K562 (cell line): ENCODE measurements around the gene ASPRV1. TPM values are rescaled to one million over a fixed set of nuclear protein-coding genes. Genes with fewer than 3 reads are reported as not detected.
A peak's percentile ranks its signal among the peaks of the same experiment; 100 is the strongest.

Source experiments
- ATAC-seq: fragments of 200-7000 bp; cut with Tn5 transposase; 3 replicates; pipeline ENCODE4 v1.9.1; 2020; ENCODE audit warnings: moderate library complexity
- BruUV-seq: library from RNA; stranded (reverse); fragments of 400-500 nt; replicated peaks from 2 replicates; lab custom pipeline; 2021; lab: Mats Ljungman, UMichigan
- CTCF ChIA-PET: fragments of 300-600 bp; formaldehyde crosslinking; extraction: SDS; loops from one replicate; lab custom pipeline; 2021; ENCODE audit warnings: low intra/inter-chr PET ratio; lab: Yijun Ruan, JAX
- POLR2A ChIA-PET: fragments of 300-600, 350-650 bp; sonication (Branson Sonifier 250); formaldehyde crosslinking; extraction: SDS; loops from one replicate; lab custom pipeline; 2021; ENCODE audit warnings: antibody characterized with exemption, inconsistent platforms; lab: Yijun Ruan, JAX
- DNase-seq, 4 experiments: peaks; one replicate each; pipeline versions ENCODE4 v3.0.0 to v3.0.0-alpha.2; 2011 to 2018; ENCODE audit warnings: low spot score in 3 of 4, mixed read lengths in 3 of 4; ENCODE audit errors: extremely low read depth in 1 of 4
- FAIRE-seq: peaks from 2 replicates; lab custom pipeline; 2011; peaks lifted over from hg19 to GRCh38; lab: Jason Lieb, UNC
- H2AFZ ChIP-seq: 2 replicates; pipeline ENCODE4 v1.6.0; 2011; ENCODE audit warnings: low read depth, low read length, control low read depth, inconsistent platforms
- H3K27ac ChIP-seq: fragments of 200-600 bp; 3 replicates; pipeline ENCODE4 v1.8.0; 2011; ENCODE audit warnings: low read depth, mild to moderate bottlenecking, control low read depth, inconsistent platforms, low read length, moderate library complexity, mixed read lengths; ENCODE audit errors: extremely low read depth
- H3K27me3 ChIP-seq, 2 experiments: fragments of 300-600 bp in 1 of 2; 2 replicates in 1 of 2; 3 replicates in 1 of 2; pipeline versions ENCODE4 v1.6.0 to v1.8.0; 2011; ENCODE audit warnings: inconsistent platforms in 2 of 2, low read length in 2 of 2, mild to moderate bottlenecking in 1 of 2, mixed read lengths in 1 of 2, moderate library complexity in 1 of 2; ENCODE audit not compliant: control insufficient read depth in 2 of 2, insufficient read depth in 2 of 2
- H3K36me3 ChIP-seq: fragments of 300-600 bp; 3 replicates; pipeline ENCODE4 v1.8.0; 2011; ENCODE audit warnings: mild to moderate bottlenecking, low read length, inconsistent platforms; ENCODE audit not compliant: control insufficient read depth, insufficient read depth
- H3K4me1 ChIP-seq, 2 experiments: fragments of 200-600 bp in 1 of 2; replicated peaks in 1 of 2; 2 replicates in 1 of 2; 3 replicates in 1 of 2; pipeline versions ENCODE4 v1.5.1 to v1.8.0; 2011; ENCODE audit warnings: inconsistent platforms in 2 of 2, low read length in 2 of 2, mild to moderate bottlenecking in 1 of 2, mixed read lengths in 1 of 2, moderate library complexity in 1 of 2; ENCODE audit not compliant: control insufficient read depth in 2 of 2, insufficient read depth in 2 of 2
- H3K4me2 ChIP-seq: 2 replicates; pipeline ENCODE4 v1.6.1; 2011; ENCODE audit warnings: low read length, control low read depth, inconsistent platforms, mixed read lengths; ENCODE audit not compliant: insufficient read depth
- H3K4me3 ChIP-seq: fragments of 200-600 bp; sonication (generic), shearing (Covaris generic); 2 replicates; pipeline ENCODE4 v1.5.1; 2016; ENCODE audit warnings: control low read depth, inconsistent platforms
- H3K79me2 ChIP-seq: fragments of 200-600 bp; 3 replicates; pipeline ENCODE4 v1.8.0; 2011; ENCODE audit warnings: low read length, inconsistent platforms; ENCODE audit not compliant: control insufficient read depth, insufficient read depth
- H3K9ac ChIP-seq, 2 experiments: 2 replicates each; pipeline versions ENCODE4 v1.6.0 to v1.6.1; 2011; ENCODE audit warnings: low read depth in 2 of 2, low read length in 2 of 2, control low read depth in 1 of 2, inconsistent platforms in 1 of 2, mild to moderate bottlenecking in 1 of 2, mixed read lengths in 1 of 2; ENCODE audit not compliant: insufficient read depth in 1 of 2
- H3K9me1 ChIP-seq: one replicate; pipeline ENCODE4 v1.6.0; 2011; ENCODE audit warnings: inconsistent platforms, mild to moderate bottlenecking, low read length, moderate library complexity; ENCODE audit not compliant: control insufficient read depth, insufficient read depth
- H3K9me3 ChIP-seq: replicated peaks from 2 replicates; pipeline ENCODE4 v1.5.1; 2011; ENCODE audit warnings: low read depth, low read length, inconsistent platforms; ENCODE audit not compliant: control insufficient read depth, insufficient read depth
- H4K20me1 ChIP-seq: replicated peaks from 2 replicates; pipeline ENCODE4 v1.6.1; 2011; ENCODE audit warnings: low read length, inconsistent platforms, mixed read lengths; ENCODE audit not compliant: control insufficient read depth, insufficient read depth
- CCAR2 ChIP-seq: fragments of 200-400 bp; formaldehyde crosslinking; IDR thresholded peaks from 2 replicates; pipeline ENCODE4 v1.6.1; 2017; ENCODE audit warnings: mild to moderate bottlenecking, low read depth, low read length
- CHD1 ChIP-seq: fragments of 200-600 bp; sonication (generic); IDR thresholded peaks from one replicate; pipeline ENCODE4 v1.6.1; 2012; ENCODE audit warnings: mild to moderate bottlenecking, moderate library complexity, low read length, inconsistent platforms
- HLTF ChIP-seq: fragments of 450-650 bp; IDR thresholded peaks from 2 replicates; pipeline ENCODE4 v1.6.1; 2016
- MEIS2 ChIP-seq: fragments of 450-650 bp; IDR thresholded peaks from 2 replicates; pipeline ENCODE4 v1.6.1; 2014; ENCODE audit warnings: mild to moderate bottlenecking; ENCODE audit not compliant: partially characterized antibody
- NFATC3 ChIP-seq: fragments of 450-650 bp; IDR thresholded peaks from 2 replicates; pipeline ENCODE4 v1.6.1; 2017; ENCODE audit warnings: mild to moderate bottlenecking
- NR1H2 ChIP-seq: sonication (generic); formaldehyde crosslinking; IDR thresholded peaks from 2 replicates; pipeline ENCODE4 v1.4.0; 2020; ENCODE audit warnings: mild to moderate bottlenecking, missing genetic modification reagents
- PHF21A ChIP-seq: fragments of 450-650 bp; IDR thresholded peaks from 2 replicates; pipeline ENCODE4 v1.6.1; 2017; ENCODE audit warnings: low read depth, borderline replicate concordance
- RB1 ChIP-seq: fragments of 450-650 bp; IDR thresholded peaks from 2 replicates; pipeline ENCODE4 v1.6.1; 2017; ENCODE audit warnings: low read depth, mild to moderate bottlenecking
- ZBTB11 ChIP-seq, 3 experiments: fragments of 200-800 bp in 1 of 3; fragments of 250-450 bp in 1 of 3; fragments of 450-650 bp in 1 of 3; sonication (Bioruptor Pico) in 1 of 3; sonication (Bioruptor generic) in 1 of 3; formaldehyde crosslinking in 1 of 3; IDR thresholded peaks; 2 replicates each; pipeline versions ENCODE4 v1.6.1 to v1.8.0; 2016 to 2022; ENCODE audit warnings: mild to moderate bottlenecking in 2 of 3, missing genetic modification characterization in 2 of 3, missing compliant biosample characterization in 1 of 3, moderate library complexity in 1 of 3
- ZFP91 ChIP-seq: sonication (generic); formaldehyde crosslinking; IDR thresholded peaks from 2 replicates; pipeline ENCODE4 v1.8.0; 2022; ENCODE audit warnings: mild to moderate bottlenecking, missing genetic modification reagents
- WGBS: fragments of 100-300 bp; shearing (Covaris generic); methylation state at CpG from one replicate; pipeline ENCODE4 v1.1.6; 2016; ENCODE audit warnings: low coverage, mixed read lengths; ENCODE audit not compliant: insufficient coverage; ENCODE audit errors: missing lambda C conversion rate; 5-methylcytosine and 5-hydroxymethylcytosine counted together
- in situ Hi-C: fragments of 300-500 bp; cut with MboI; formaldehyde crosslinking; loops from 4 replicates; pipeline ENCODE4 v1.15.0; 2018; ENCODE audit warnings: inconsistent platforms, mixed read lengths
- intact Hi-C: fragments of 100-400 bp; cut with micrococcal nuclease; formaldehyde crosslinking; loops from 2 replicates; pipeline ENCODE4 v1.14.2; 2022
- polyA plus RNA-seq, 8 experiments: library from polyadenylated mRNA; depleted of rRNA in 4 of 8; stranded (reverse) in 5 of 8; unstranded in 3 of 8; fragments of >200 nt; fragmentation: Nextera tagmentation in 2 of 8; fragmentation: Illumina TruSeq in 1 of 8; extraction: Ambion mirVana in 2 of 8; extraction: Trizol in 1 of 8; gene quantifications; 2 replicates each; pipeline versions ENCODE4 v1.2.1 to v1.2.3, GENCODE V29; 2011 to 2014; ENCODE audit warnings: inconsistent platforms in 1 of 8, missing spikeins in 1 of 8
- total RNA-seq, 7 experiments: library from RNA; depleted of rRNA in 6 of 7; stranded (reverse); fragments of >200 nt in 6 of 7; fragmentation: Illumina TruSeq in 2 of 7; extraction: Trizol in 2 of 7; gene quantifications; 2 replicates each; pipeline versions ENCODE4 v1.2.1 to v1.2.3, GENCODE V29; 2011 to 2021; ENCODE audit warnings: low replicate concordance in 1 of 7

The ASPRV1 gene
- total and polyA plus RNA-seq, 9 of the 15 experiments (the other 6 are each of a cell fraction or from before 2014, with no cell fraction given), result 0.17 to 0.72 (median 0.47) TPM; not detected in 1

GRCh38 chr2:69995511-69995910, 34.1 kb upstream of the ASPRV1 start:
- no peak overlapping the region for H3K27ac ChIP-seq
- no peaks in the 10 kb centered on the region for H3K27me3 ChIP-seq
- 0 out of 4 replicates have a peak overlapping the region, but pooled peaks of 1 of the 2 experiments have one; percentile 53 for H3K9ac ChIP-seq
- DNase-seq (peak in 1 of 4 experiments; percentile 5), ATAC-seq (no peak), FAIRE-seq (no peak)
- CTCF ChIA-PET, result no interaction called here
- no peaks in the 10 kb centered on the region for H3K36me3 ChIP-seq
- BruUV-seq, result no TSS peak
- peaks cover 25 to 33% of the 10 kb centered on the region in 2 experiments; a peak in 4 of 5 replicates for H3K4me1 ChIP-seq
- 78% methylated on average over 3 of the region's 3 CpGs for WGBS
- POLR2A ChIA-PET, result interaction anchor here (0.9 kb wide), 1 partner anchor 21 kb away, joined by 4 read pairs; no protein-coding TSS in a partner anchor
- H4K20me1 ChIP-seq, result no peaks in the 10 kb centered on the region
- H3K4me2 ChIP-seq, result no peak overlapping the region
- H3K9me1 ChIP-seq, result no peaks in the 10 kb centered on the region
- H2AFZ ChIP-seq, result 0 out of 2 replicates have a peak overlapping the region, but pooled peaks have one; percentile 30
- intact Hi-C loops, result no loop called here
- no peak for TF ChIP-seq HLTF
- no peak for TF ChIP-seq ZFP91 (CRISPR knock-in tag)
- TF ChIP-seq, all 486 proteins: peak for 0
- Histone ChIP-seq H3K9me3 (no peaks in the 10 kb centered on the region), H3K4me3 (no peak overlapping the region), H3K79me2 (no peaks in the 10 kb centered on the region)
- in situ Hi-C loops, result no loop called here

- no peak overlapping the region for H2AFZ ChIP-seq
- no peak overlapping the region; a peak in 1 of 4 replicates for H3K9ac ChIP-seq
- in situ Hi-C loops (no loop called here), intact Hi-C loops (no loop called here)
- no peak overlapping the region for H3K4me3 ChIP-seq
- no peaks in the 10 kb centered on the region for H3K79me2 ChIP-seq
- BruUV-seq, result no TSS peak
- H3K27ac ChIP-seq, result no peak overlapping the region
- H3K4me1 ChIP-seq, result peaks cover 20 to 29% of the 10 kb centered on the region in 2 experiments; a peak in 4 of 5 replicates
- FAIRE-seq, result no peak
- no peaks in the 10 kb centered on the region for H3K9me1 ChIP-seq
- no peaks in the 10 kb centered on the region for H4K20me1 ChIP-seq
- CTCF ChIA-PET, result no interaction called here
- 72% methylated on average over 5 of the region's 6 CpGs for WGBS
- peak in 1 of 4 experiments; percentile 5 for DNase-seq
- H3K36me3 ChIP-seq, result no peaks in the 10 kb centered on the region
- POLR2A ChIA-PET, result interaction anchor here (1.1 kb wide), 1 partner anchor 12 kb away, joined by 3 read pairs; no protein-coding TSS in a partner anchor
- H3K9me3 ChIP-seq, result no peaks in the 10 kb centered on the region
- ATAC-seq, result no peak
- H3K27me3 ChIP-seq, result no peaks in the 10 kb centered on the region
- H3K4me2 ChIP-seq, result no peak overlapping the region
- TF ChIP-seq RB1 (no peak), CHD1 (no peak), MEIS2 (no peak), NFATC3 (no peak), ZBTB11 (CRISPR knock-in tag; IDR thresholded peaks at IDR 0.05) (no peak), PHF21A (no peak), CCAR2 (no peak), NR1H2 (CRISPR knock-in tag) (no peak)
Measured at GRCh38 chr2:69994166-69994565, 32.7 kb upstream of the ASPRV1 start.
